Mesenchymal stem cell (in vitro differentiated cells and primary cell): Measurements from ENCODE around the gene RIMS4.
A peak's percentile ranks its signal among the peaks of the same experiment; 100 is the strongest.

Experiments
- DNase-seq: peaks from one replicate; pipeline ENCODE4 v3.0.0-alpha.2; 2013
- H2AFZ ChIP-seq: one replicate; pipeline ENCODE4 v1.6.1; 2013; ENCODE audit warnings: low read depth, mild to moderate bottlenecking, control low read depth, inconsistent platforms, low read length, moderate library complexity
- H2AK5ac ChIP-seq: 2 replicates; pipeline ENCODE4 v1.6.1; 2013; ENCODE audit warnings: low read length, moderate library complexity, mild to moderate bottlenecking, inconsistent platforms; ENCODE audit not compliant: severe bottlenecking
- H2BK120ac ChIP-seq: one replicate; pipeline ENCODE4 v1.6.1; 2013; ENCODE audit warnings: low read depth, mild to moderate bottlenecking, inconsistent platforms, low read length, moderate library complexity
- H2BK12ac ChIP-seq, 2 experiments: one replicate each; pipeline ENCODE4 v1.6.1; 2013; ENCODE audit warnings: inconsistent platforms in 2 of 2, low read length in 2 of 2, mild to moderate bottlenecking in 2 of 2, moderate library complexity in 2 of 2, control low read depth in 1 of 2
- H2BK15ac ChIP-seq: one replicate; pipeline ENCODE4 v1.6.1; 2013; ENCODE audit warnings: mild to moderate bottlenecking, low read depth, inconsistent platforms; ENCODE audit not compliant: poor library complexity, severe bottlenecking
- H2BK5ac ChIP-seq: 2 replicates; pipeline ENCODE4 v1.6.1; 2013; ENCODE audit warnings: low read depth, mild to moderate bottlenecking, low read length, control low read depth, inconsistent platforms; ENCODE audit not compliant: poor library complexity, severe bottlenecking
- H3K14ac ChIP-seq, 2 experiments: one replicate each; pipeline ENCODE4 v1.6.1; 2013; ENCODE audit warnings: inconsistent platforms in 2 of 2, low read length in 2 of 2, control low read depth in 1 of 2, mild to moderate bottlenecking in 1 of 2, moderate library complexity in 1 of 2
- H3K18ac ChIP-seq, 2 experiments: one replicate each; pipeline ENCODE4 v1.6.1; 2013; ENCODE audit warnings: inconsistent platforms in 2 of 2, low read length in 2 of 2, control low read depth in 1 of 2, low read depth in 1 of 2, mild to moderate bottlenecking in 1 of 2
- H3K23ac ChIP-seq, 2 experiments: one replicate each; pipeline ENCODE4 v1.6.1; 2013; ENCODE audit warnings: inconsistent platforms in 2 of 2, low read length in 2 of 2, mild to moderate bottlenecking in 2 of 2, moderate library complexity in 2 of 2, control low read depth in 1 of 2
- H3K27ac ChIP-seq: 2 replicates; pipeline ENCODE4 v1.5.1; 2013; ENCODE audit warnings: mild to moderate bottlenecking, moderate library complexity, low read length, control low read depth, inconsistent platforms; ENCODE audit not compliant: poor library complexity, severe bottlenecking
- H3K27me3 ChIP-seq, 2 experiments: 2 replicates each; pipeline versions ENCODE4 v1.6.1 to v1.7.0; 2013; ENCODE audit warnings: low read length in 2 of 2, mild to moderate bottlenecking in 2 of 2, moderate library complexity in 2 of 2, control low read depth in 1 of 2, inconsistent platforms in 1 of 2; ENCODE audit not compliant: control insufficient read depth in 1 of 2, insufficient read depth in 1 of 2
- H3K36me3 ChIP-seq, 2 experiments: 2 replicates each; pipeline versions ENCODE4 v1.6.1 to v1.7.0; 2013; ENCODE audit warnings: low read length in 2 of 2, control low read depth in 1 of 2, inconsistent platforms in 1 of 2, low read depth in 1 of 2, mild to moderate bottlenecking in 1 of 2; ENCODE audit not compliant: insufficient read depth in 2 of 2, control insufficient read depth in 1 of 2
- H3K4ac ChIP-seq, 2 experiments: one replicate each; pipeline ENCODE4 v1.6.1; 2013; ENCODE audit warnings: inconsistent platforms in 2 of 2, low read length in 2 of 2, mild to moderate bottlenecking in 2 of 2, moderate library complexity in 2 of 2, control low read depth in 1 of 2, low read depth in 1 of 2
- H3K4me1 ChIP-seq: 2 replicates; pipeline ENCODE4 v1.6.1; 2013; ENCODE audit warnings: low read depth, low read length, control low read depth; ENCODE audit not compliant: control insufficient read depth, insufficient read depth
- H3K4me2 ChIP-seq: 2 replicates; pipeline ENCODE4 v1.6.1; 2013; ENCODE audit warnings: low read length, mild to moderate bottlenecking, inconsistent platforms; ENCODE audit not compliant: poor library complexity, severe bottlenecking
- H3K4me3 ChIP-seq, 2 experiments: 2 replicates each; pipeline versions ENCODE4 v1.5.1 to v1.7.0; 2013; ENCODE audit warnings: low read length in 2 of 2, mild to moderate bottlenecking in 2 of 2, control low read depth in 1 of 2, low read depth in 1 of 2; ENCODE audit not compliant: insufficient read depth in 1 of 2
- H3K79me1 ChIP-seq: replicated peaks from 2 replicates; pipeline ENCODE4 v1.6.1; 2013; ENCODE audit warnings: mild to moderate bottlenecking, control low read depth, low read length, inconsistent platforms; ENCODE audit not compliant: poor library complexity, severe bottlenecking
- H3K9ac ChIP-seq: 2 replicates; pipeline ENCODE4 v1.7.0; 2013; ENCODE audit warnings: mild to moderate bottlenecking, low read length, moderate library complexity
- H3K9me3 ChIP-seq: 2 replicates; pipeline ENCODE4 v1.7.0; 2013; ENCODE audit warnings: mild to moderate bottlenecking, low read length; ENCODE audit not compliant: control insufficient read depth
- H4K8ac ChIP-seq: one replicate; pipeline ENCODE4 v1.6.1; 2013; ENCODE audit warnings: inconsistent platforms, mild to moderate bottlenecking, low read length, moderate library complexity
- H4K91ac ChIP-seq: one replicate; pipeline ENCODE4 v1.6.1; 2013; ENCODE audit warnings: mild to moderate bottlenecking, low read length, inconsistent platforms
- WGBS: methylation state at CpG from one replicate; pipeline ENCODE4 v1.1.7; 2013; ENCODE audit warnings: mixed read lengths; 5-methylcytosine and 5-hydroxymethylcytosine counted together

Gene RIMS4

DNA sequence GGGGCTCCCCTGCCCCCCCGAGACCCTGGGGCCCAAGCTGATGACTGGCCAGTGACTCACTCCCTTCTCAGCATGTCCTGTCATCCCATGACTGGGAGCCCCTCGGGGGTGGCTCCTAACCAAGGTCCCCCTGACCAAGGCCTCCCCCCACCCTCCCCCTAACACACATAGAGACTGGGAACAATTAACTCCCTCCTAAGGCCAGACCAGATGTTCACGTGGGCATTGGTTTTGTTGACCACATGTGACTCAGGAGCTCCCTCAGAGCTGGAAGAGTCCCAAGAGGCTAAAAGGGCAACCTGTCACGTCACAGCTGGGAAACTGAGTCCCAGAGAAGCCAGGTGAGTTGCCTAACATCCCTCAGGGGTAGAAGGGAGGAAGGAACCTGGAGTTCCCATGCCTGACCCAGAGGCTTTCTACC is 105.8 kb downstream of the RIMS4 start:
- peak overlapping the region; percentile 80 for H2AK5ac ChIP-seq
- H3K14ac ChIP-seq = no peak overlapping the region
- H2BK12ac ChIP-seq = peak overlapping the region; percentile 28 to 78
- peak overlapping the region; percentile 17 to 51 for H3K18ac ChIP-seq
- no peaks in the 10 kb centered on the region for H3K79me1 ChIP-seq
- peak overlapping the region; percentile 66 for H2BK15ac ChIP-seq
- DNase-seq = peak; percentile 55
- peak overlapping the region; percentile 67 for H3K9ac ChIP-seq
- 27% methylated on average over 4 of the region's 4 CpGs for WGBS
- H3K4me3 ChIP-seq = no peak overlapping the region
- H2AFZ ChIP-seq = no peak overlapping the region
- H2BK120ac ChIP-seq = peak overlapping the region; percentile 45
- H3K36me3 ChIP-seq = no peaks in the 10 kb centered on the region
- H3K4me2 ChIP-seq = no peak overlapping the region
- no peaks in the 10 kb centered on the region for H3K9me3 ChIP-seq
- H3K23ac ChIP-seq = no peak overlapping the region
- no peak overlapping the region for H2BK5ac ChIP-seq
- no peak overlapping the region for H4K8ac ChIP-seq
- peak overlapping the region; percentile 54 for H4K91ac ChIP-seq
- peak overlapping the region in 1 of 2 experiments; percentile 11 for H3K4ac ChIP-seq
- no peaks in the 10 kb centered on the region for H3K27me3 ChIP-seq
- peaks cover 49% of the 10 kb centered on the region for H3K4me1 ChIP-seq
- H3K27ac ChIP-seq = no peak overlapping the region

DNA sequence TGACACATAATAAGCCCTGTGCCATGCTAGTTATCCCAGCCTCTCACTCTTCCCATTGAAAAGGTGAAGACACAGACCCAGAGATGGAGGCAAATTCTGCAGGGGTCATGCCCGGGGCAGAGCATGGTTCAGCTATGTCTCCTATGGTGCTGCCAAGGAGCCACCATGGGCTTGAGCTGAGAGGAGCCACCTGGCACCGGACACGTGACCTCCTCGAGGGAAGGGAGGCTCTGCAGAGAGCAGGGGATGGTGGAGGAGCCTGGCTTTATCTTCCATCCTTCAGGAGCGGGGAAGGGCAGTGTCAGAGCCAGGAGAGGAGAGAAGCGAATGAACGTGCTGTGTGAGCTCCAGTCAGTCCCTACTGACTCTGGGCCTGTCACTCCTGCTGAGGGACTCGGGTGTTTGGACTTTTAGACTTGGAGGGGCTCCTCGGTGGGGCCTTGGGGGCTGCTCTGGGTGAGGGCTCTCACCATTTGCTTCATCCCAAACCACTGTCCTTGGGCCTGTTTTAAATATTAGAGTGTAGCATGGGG is 106.3 kb downstream of the RIMS4 start:
- no peak for DNase-seq
- Histone ChIP-seq H3K4me2 (no peak overlapping the region), H3K9ac (peak overlapping the region; percentile 67), H3K14ac (peak overlapping the region in 1 of 2 experiments; percentile 14), H3K18ac (peak overlapping the region; percentile 17 to 55), H4K91ac (peak overlapping the region; percentile 54), H2AK5ac (peak overlapping the region; percentile 5), H3K9me3 (no peaks in the 10 kb centered on the region), H3K4ac (peak overlapping the region; percentile 35 to 89), H2AFZ (no peak overlapping the region), H2BK120ac (peak overlapping the region; percentile 45), H2BK12ac (peak overlapping the region; percentile 2 to 85), H3K36me3 (no peaks in the 10 kb centered on the region), H3K27ac (no peak overlapping the region), H2BK15ac (no peak overlapping the region), H4K8ac (no peak overlapping the region), H3K79me1 (no peaks in the 10 kb centered on the region), H3K27me3 (no peaks in the 10 kb centered on the region), H3K23ac (no peak overlapping the region), H3K4me1 (peaks cover 49% of the 10 kb centered on the region), H2BK5ac (no peak overlapping the region), H3K4me3 (no peak overlapping the region)
- WGBS = 90% methylated on average over 9 of the region's 9 CpGs

DNA sequence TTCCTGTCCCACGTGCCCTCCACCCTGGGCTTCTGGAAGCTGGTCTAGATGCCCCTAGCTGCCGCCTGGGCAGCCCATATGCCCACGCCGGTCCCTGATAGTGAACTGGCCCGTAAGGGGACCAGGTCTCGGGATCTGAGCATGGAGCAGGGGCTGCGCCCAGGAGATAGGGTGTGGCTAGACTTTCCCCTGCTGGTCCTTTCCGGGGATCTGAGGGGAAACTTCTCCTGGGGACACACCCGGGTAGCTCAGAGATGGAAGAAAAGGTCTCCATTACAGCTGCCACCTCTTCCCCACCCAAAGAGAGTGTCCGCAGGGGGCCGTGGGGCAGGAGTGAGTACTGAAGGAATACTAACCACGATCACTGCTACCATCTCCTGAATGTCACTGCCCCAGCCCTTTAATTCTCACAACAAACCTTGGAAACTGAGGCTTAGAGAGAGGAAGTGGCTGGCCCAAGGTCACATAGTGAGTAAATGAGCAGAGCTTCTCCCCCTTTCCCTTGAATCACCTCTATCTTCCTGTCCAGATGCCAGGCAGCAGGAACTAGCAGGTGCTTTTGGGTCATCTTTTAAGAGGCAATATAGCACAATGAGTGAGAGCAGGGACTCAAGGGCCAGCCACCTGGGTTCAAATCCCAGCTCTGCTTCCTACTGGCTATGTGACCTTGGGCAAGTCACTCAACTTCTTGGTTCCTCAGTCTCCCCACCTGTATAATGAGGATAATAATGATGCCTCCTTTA is 107.0 kb downstream of the RIMS4 start:
- peak overlapping the region; percentile 93 for H2BK120ac ChIP-seq
- no peak overlapping the region for H3K4me2 ChIP-seq
- H3K4me3 ChIP-seq = no peak overlapping the region
- H2AK5ac ChIP-seq = peak overlapping the region; percentile 3
- peak overlapping the region; percentile 89 to 92 for H2BK12ac ChIP-seq
- DNase-seq = no peak
- H3K23ac ChIP-seq = no peak overlapping the region
- no peak overlapping the region for H3K14ac ChIP-seq
- H4K8ac ChIP-seq = peak overlapping the region; percentile 69
- peak overlapping the region; percentile 29 for H2BK15ac ChIP-seq
- H3K9me3 ChIP-seq = no peaks in the 10 kb centered on the region
- WGBS = 78% methylated on average over 10 of the region's 12 CpGs
- peak overlapping the region; percentile 34 to 92 for H3K18ac ChIP-seq
- H2BK5ac ChIP-seq = peak overlapping the region; percentile 83
- H4K91ac ChIP-seq = peak overlapping the region; percentile 62
- no peak overlapping the region for H2AFZ ChIP-seq
- peak overlapping the region; percentile 60 for H3K27ac ChIP-seq
- peak overlapping the region; percentile 67 for H3K9ac ChIP-seq
- peak overlapping the region; percentile 44 to 89 for H3K4ac ChIP-seq
- H3K27me3 ChIP-seq = no peaks in the 10 kb centered on the region
- H3K36me3 ChIP-seq = no peaks in the 10 kb centered on the region
- H3K4me1 ChIP-seq = peaks cover 54% of the 10 kb centered on the region
- H3K79me1 ChIP-seq = no peaks in the 10 kb centered on the region

DNA sequence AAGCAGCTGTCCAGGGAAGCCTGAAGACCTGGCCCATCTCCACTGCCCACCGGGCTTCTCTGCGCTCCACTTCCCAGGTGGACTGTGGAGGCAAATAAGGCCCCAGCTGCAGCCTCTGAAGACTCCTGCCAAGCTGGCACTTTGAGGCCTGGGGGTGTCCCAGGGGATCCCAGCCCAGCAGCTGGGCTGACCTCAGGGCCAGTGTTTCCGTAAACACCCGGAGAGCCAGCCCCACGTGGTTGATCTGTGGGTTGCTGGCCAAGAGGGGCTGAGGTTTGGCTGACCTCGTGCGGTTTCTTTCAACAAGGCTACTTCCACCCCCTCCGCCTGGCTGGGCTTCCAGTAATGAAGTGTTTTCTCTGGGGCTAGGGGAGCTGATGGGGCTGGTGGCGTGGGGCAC is 107.6 kb downstream of the RIMS4 start:
- no peaks in the 10 kb centered on the region for H3K79me1 ChIP-seq
- H3K9ac ChIP-seq = peak overlapping the region; percentile 67
- peak overlapping the region; percentile 49 for H2BK15ac ChIP-seq
- H3K27ac ChIP-seq = peak overlapping the region; percentile 67
- H2AK5ac ChIP-seq = peak overlapping the region; percentile 65
- DNase-seq = peak; percentile 95
- peak overlapping the region; percentile 82 for H4K8ac ChIP-seq
- WGBS = 23% methylated on average over 7 of the region's 9 CpGs
- H3K4me2 ChIP-seq = no peak overlapping the region
- H3K18ac ChIP-seq = peak overlapping the region; percentile 64 to 92
- no peaks in the 10 kb centered on the region for H3K27me3 ChIP-seq
- peak overlapping the region; percentile 83 for H2BK5ac ChIP-seq
- H4K91ac ChIP-seq = peak overlapping the region; percentile 78
- H2AFZ ChIP-seq = no peak overlapping the region
- H2BK120ac ChIP-seq = peak overlapping the region; percentile 93
- H2BK12ac ChIP-seq = peak overlapping the region; percentile 59 to 92
- no peaks in the 10 kb centered on the region for H3K36me3 ChIP-seq
- H3K14ac ChIP-seq = no peak overlapping the region
- H3K4me3 ChIP-seq = no peak overlapping the region
- H3K23ac ChIP-seq = no peak overlapping the region
- H3K4ac ChIP-seq = peak overlapping the region; percentile 44 to 82
- no peaks in the 10 kb centered on the region for H3K9me3 ChIP-seq
- H3K4me1 ChIP-seq = peaks cover 57% of the 10 kb centered on the region
